GM19099 (cell line): Measurements from ENCODE around the gene CST7.

Experiments
- POLR2A ChIP-seq: IDR thresholded peaks from 3 replicates; pipeline ENCODE4 v1.6.1; 2011; ENCODE audit warnings: low read depth; ENCODE audit not compliant: insufficient read length; ENCODE audit errors: extremely low read depth

The CST7 gene

DNA sequence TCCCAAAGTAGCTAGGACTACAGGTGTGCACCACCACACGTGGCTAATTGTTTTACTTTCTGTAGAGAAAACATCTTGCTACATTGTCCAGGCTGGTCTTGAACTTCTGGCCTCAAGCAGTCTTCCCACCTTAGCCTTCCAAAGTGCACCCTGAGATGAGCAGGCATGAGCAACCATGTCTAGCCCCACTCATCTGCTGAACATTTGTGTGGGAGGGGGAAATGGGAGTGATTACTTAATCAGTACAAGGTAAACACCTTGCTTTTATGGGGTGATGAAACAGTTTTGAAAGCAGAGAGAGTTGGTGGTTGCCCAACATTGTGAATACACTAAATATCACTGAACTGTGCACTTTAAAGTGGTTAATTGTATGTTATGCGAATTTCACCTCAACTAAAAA lies 38.2 kb downstream of the CST7 start:
- TF ChIP-seq POLR2A = no peak

- TF ChIP-seq POLR2A = no peak
These were observed 39.1 kb downstream of the CST7 start for GRCh38 chr20:24987873-24988835.

GRCh38 chr20:24989162-24989561 lies 40.1 kb downstream of the CST7 start:
- TF ChIP-seq POLR2A = no peak

- TF ChIP-seq POLR2A = no peak
These were observed 41.8 kb downstream of the CST7 start for GRCh38 chr20:24990810-24991252.

DNA sequence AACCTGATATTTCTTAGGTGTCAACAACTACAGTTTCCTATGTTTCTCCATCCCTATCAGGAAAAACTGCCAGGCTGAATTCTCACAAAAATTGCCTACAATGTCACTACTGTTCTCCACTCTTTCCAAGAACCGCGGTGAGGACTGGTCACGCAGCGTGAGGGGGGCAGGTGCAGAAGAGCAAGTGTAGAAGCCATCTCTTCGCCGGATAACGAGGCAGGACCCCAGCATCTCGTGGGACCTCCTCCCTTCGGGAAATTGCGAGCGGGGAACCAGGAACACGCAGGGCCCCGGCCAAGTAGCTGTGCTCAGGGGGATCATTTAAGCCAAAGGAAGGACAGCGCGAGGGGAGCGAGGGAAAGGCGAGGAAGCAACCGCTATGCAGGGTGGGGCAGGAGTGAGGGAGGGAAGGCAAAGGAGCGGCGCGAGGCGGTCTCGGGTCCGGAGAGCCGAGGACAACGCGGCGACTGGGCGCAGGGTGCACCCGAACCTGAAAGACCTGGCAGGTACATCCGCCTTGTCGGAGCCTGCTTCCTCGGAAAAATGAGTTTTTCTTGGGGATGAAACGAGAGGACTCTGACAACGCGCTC lies 42.9 kb downstream of the CST7 start:
- TF ChIP-seq POLR2A = no peak

DNA sequence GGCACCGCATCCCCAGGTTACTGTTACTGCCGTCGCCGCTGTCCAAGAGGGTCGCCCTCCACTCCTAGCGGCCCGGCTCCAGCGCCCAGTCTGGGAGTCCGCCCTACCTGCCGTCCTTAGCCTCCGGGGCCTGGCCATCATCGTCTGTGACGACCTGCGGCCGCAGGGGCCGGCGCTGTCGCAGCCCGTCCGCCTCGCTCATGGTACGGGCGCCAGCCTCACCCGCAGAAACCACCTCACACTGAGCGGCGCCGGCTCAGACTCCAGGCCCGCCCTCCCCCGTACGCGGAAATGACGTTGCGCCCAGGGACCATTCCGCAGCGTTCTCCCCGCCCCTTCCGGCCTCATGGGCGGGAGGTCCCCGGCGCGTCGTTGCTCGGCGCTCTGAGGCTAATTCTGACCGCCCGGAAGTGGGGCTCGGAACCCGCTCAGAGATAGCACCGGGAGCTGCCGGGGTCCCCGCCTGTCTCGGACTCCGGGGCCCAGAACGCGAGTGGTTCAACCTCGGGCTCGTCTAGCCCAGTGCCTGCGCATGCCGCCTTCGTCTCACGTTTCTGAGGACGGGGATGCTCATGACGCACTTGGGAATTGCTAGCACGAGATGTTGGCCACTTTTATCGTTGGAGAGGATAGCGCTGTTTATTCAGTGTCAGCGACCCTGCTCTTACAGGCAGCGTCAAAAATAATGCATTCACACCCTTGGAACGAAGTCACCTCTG lies 43.6 kb downstream of the CST7 start, which contains the start of gene APMAP:
Gene APMAP, minus strand, starts transcription at position 265 of the 719 bp plus-strand sequence. Its CDS starts 63 bp downstream, at position 202.
- TF ChIP-seq POLR2A = peak; percentile 95

DNA sequence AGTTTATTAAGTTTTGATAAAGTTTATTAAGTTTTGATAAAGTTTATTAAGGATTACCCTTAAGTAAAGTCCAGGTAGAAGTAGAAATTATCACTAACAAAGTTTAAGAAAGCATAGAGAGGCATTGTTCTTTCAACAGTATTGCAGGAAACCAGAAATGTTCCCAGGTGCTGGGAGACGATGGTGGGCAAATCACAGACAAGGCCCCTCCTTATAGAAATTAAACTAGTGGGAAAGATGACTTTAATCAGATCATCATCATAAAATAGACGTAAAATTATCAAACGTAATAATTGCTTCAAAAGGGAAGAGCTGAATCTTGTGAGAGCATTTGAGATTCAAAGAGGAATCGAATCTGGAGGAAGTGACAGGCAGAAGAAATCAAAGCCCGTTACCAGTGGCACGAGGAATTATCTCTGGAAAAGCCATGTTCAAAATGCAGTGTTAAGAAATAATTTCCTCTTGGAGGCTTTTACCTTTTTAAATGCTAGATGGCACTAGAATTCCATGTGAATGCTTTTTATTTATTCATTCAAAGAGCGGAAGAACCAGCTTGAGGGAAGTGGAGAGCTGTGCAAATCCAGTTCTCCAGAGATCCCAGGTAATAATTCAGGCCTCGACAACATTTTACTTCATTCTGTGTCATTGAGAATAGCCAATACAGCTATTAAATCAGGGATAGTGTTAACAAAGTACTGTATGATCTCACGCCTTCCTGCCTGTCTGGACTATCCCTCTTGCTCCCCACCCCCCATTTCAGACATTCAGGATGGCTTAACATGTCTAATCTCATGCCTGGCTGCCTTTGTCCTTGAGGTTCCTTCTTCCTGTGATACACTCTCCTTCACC lies 44.5 kb downstream of the CST7 start:
- TF ChIP-seq POLR2A = no peak

DNA sequence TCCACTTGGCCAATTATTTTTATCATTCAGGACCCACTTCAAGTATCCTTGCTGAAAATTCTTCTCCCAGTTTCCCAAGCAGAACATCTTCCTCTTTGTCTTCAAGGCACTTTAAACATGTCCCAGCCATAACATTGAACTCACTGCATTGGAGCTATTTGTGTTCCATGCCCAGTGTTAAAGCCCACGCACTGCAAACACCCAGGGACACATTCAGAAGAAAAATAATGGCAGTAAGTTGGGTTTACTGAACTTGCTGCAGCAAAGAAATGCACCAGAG lies 45.1 kb downstream of the CST7 start:
- no peak for TF ChIP-seq POLR2A

GRCh38 chr20:24994470-24995368 lies 45.6 kb downstream of the CST7 start:
- no peak for TF ChIP-seq POLR2A

- no peak for TF ChIP-seq POLR2A
These were observed 46.8 kb downstream of the CST7 start for GRCh38 chr20:24995741-24996448.

- TF ChIP-seq POLR2A = no peak
These were observed 47.6 kb downstream of the CST7 start for GRCh38 chr20:24996449-24997377.

GRCh38 chr20:24998121-24998520 lies 49.1 kb downstream of the CST7 start:
- no peak for TF ChIP-seq POLR2A
